ENCODE results near the gene FOXF2.

The FOXF2 gene

DNA sequence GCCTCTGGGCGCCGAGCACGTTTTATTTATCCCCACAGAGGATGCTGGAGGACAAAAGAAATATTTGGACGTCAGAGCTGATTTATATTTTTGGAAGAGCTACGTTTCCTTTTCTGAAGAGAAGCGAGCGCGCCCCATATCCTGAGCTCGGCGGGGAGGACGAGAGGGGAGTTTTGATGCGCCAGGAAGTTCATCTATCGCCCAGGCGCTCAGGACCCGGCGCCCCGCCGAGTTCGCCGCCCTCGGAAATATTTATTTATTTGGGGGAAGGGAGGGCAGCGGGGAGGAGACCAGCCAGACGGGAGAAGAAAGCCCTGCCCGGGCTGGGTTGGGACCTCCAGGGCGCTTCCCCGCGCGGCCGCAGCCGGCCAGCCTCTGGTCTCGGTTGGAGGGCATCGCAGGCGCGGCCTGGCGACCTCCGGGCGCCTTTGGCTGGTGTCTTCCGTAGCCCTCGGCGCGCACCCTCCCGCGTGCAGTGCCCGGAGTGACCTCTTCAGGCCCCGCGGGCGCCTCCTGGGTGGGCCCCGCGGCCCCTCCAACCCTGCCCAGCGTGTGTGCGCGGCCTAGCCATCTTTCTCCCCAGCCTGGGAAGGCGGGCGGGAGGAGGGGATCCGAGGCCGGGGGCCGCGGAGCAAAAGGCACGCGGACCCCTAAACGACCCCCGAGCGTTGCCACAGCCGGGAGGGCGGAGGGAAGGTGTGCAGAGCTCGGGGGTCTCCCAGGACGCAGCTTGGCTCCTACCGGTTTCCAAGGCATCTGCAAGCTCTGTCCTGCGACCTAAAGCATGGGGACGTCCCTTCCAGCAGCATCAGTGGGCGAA is 5.4 kb upstream of the FOXF2 start:
- TF ChIP-seq GATA2 (IDR thresholded peaks at IDR 0.05; ENCODE audit: low read depth, low read length) (no peak), GATA3 (IDR thresholded peaks at IDR 0.05; ENCODE audit: low read depth, low read length) (no peak)

DNA sequence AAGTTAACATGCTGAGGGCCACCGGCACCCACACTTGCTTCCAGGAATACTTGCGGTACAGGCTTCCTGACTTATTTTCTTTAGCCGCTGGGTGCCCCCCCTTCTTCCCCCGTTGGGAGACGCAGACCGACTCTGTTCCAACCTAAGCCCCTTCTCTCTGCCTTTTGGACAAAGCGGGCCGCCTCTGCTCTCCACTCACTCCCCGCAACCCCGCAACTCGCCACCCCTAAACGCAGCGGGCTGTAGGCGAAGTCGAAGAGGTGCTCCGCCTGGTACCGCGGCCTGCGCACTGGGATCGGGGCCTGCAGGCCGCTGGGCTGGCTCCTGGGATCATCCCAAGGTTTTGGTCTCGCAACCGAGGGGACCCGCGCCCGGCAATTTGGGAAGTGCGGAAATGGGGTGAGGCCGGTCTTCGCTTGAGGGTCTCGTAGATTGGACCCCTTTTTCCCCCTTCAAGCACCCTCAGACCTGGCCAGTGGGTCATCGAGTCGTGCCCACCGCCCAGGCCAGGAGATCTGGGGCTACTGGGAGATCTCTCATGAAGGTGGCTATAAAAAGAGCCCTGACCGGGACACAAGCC is 4.7 kb upstream of the FOXF2 start:
- TF ChIP-seq GATA3 (IDR thresholded peaks at IDR 0.05; ENCODE audit: low read depth, low read length): no peak
- TF ChIP-seq GATA2 (IDR thresholded peaks at IDR 0.05; ENCODE audit: low read depth, low read length): no peak

DNA sequence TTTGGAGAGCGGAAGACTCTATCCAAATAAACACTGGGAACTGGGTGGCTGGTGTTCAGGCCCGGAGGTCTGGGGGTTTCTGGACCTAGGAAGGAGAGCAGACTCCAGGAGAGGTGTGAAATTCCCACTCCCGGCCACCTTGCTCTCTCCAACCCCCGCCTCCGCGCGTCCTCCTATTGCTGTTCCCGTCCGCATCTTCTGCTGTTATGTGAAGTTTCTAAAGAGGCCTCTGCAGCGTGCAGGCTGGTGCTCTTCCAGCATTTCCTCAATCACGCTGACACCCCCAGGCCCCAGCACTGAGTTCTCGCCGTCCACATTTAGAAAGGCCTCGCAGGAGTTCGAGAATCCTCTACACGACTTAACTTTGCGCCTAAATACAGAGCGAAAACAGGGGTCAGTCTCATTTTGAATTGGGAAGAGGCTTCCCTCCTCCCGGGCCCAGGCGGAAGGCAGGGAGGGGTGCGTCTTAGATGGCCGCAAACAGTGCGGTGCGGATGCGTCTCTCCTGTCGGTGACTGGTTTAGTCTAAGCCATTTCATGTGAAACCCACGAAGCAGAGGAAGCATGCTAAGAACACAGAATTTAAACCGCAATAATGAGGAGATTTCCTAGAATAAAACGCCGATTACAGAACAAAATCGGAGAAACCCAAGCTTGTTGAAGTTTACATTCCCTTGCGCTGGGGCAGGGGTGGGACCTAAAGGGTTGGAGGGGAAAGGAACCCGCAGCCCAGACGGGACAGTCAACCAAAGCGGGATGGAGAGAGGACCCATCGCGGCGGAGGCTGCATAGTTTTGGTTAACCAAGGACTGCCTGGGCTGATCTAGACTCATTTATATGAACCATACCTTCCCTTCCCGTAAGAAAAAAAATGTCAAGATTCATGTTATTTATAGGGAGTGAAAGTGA is 4.0 kb upstream of the FOXF2 start:
- TF ChIP-seq GATA2 (IDR thresholded peaks at IDR 0.05; ENCODE audit: low read depth, low read length) (no peak), GATA3 (IDR thresholded peaks at IDR 0.05; ENCODE audit: low read depth, low read length) (no peak)

DNA sequence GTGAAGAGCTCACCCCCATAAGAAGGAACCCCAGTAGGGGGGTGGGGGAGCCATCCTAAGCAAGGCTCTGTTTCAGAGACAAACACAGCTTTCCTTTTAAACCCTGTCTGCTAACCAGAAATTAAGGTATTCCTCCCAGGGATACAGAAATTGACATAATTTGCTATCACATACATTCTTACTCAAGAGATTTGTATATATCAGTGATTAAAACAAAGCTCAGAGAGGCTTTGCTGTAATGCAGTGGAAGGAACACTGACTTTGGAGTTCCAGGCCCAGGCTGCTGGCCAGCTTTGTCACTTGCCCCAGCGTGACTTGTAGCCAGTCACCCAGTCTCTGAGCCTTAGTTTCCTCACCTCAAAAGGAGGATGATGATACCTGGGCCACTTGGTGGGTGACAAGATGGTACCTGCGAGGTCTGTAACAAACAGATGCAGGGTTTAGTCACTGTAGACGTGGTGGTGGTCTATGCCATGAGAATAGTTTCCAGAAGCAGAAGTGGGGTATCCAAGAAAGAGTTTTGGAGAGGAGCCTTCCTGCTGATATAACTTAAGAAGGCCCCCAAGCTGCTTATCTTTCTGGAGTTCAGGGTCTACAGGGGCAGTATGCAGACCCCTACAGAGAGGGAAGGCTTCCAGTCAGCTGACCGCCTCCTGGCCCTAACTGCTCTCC is 3.2 kb upstream of the FOXF2 start:
- TF ChIP-seq GATA2 (IDR thresholded peaks at IDR 0.05; ENCODE audit: low read depth, low read length) (no peak), GATA3 (IDR thresholded peaks at IDR 0.05; ENCODE audit: low read depth, low read length) (no peak)

DNA sequence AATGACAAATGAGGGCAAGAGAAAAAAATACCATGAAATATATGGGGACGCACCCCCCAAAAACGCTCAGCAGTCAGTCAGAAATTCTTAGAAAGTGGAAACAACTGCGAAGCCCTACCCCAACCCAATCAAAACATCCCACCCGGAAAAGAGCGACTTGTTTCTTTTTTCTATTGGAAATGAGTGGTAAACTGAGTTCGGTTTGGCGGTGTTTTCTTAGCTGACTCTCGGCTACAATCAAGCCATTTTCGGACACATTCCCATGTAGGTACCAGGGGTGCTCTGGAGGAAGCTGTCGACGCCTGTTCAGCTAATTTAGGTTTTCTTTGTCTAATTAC is 1.9 kb upstream of the FOXF2 start:
- TF ChIP-seq GATA2 (IDR thresholded peaks at IDR 0.05; ENCODE audit: low read depth, low read length) (no peak), GATA3 (IDR thresholded peaks at IDR 0.05; ENCODE audit: low read depth, low read length) (no peak)

DNA sequence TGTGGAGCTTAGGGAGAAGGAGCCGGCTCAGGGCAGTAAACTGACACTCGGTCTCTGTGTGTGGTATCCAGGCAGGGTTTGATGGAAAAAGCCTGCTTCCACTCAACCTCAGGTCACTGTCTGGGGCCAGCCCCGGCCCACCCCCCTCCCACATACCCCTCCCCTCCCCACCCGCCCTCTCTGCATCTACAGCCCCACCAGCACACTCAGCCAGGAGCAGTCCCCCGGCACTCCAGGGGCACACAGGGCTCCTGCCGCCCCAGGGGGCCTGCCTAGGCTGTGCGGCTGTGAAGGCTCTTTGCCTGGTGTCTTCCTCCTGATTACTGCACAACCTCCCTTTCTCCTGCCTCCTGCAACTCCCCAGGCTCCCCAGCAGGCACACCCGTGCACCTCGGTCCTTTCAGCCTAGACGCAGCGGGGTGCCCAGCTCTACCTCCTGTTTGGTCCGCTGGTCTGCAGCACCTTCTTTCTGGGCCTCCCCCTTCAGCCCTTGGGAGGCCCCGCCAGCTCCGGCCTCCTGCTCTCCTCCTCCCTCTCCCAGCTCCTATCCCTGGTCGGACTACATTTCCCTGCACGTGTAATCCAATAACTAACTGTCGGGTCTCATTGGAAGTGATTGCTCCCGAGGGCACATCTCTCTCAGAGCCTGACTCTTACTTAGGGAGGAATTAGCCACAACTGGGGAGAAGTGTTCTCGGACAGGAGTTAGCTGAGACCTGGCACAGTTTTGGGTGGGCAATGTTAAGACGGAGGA is 1.3 kb upstream of the FOXF2 start:
- TF ChIP-seq GATA2 (IDR thresholded peaks at IDR 0.05; ENCODE audit: low read depth, low read length): no peak
- no peak for TF ChIP-seq GATA3 (IDR thresholded peaks at IDR 0.05; ENCODE audit: low read depth, low read length)

DNA sequence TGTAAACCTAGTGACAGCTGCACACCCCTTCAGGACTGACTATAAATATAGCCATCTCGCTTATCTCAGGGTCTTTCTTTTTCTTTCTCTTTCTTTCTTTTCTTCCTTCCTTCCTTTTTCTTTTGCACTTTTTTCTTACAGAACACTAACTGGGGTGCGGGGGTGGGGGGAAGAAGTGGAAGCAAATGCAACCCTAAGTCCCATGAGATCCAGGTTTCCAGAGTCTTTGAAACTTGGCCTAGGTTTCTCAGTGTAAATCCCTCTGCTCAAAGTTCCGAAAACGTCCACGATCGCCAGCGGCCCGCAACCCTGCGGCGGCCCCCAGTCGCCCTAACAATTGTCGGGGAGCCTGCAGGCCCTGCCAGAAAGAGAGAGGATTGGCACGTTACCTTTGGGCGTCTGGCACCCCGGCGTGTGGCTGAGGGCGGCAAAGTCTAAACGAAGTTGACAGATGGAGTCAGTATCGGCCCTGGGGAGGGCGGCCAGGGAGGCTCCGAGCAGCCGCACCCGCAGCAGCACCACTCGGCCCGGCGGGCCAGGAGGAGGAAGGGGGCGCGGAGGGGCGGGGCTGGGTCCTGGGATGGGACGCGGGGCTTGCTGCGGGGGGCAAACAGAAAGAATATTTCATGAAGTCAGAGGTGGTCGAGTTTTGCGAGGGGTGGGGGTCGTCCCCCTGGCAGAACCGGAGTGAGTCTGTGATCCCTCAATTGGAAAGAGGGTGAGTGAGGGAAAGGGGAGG is 577 bp upstream of the FOXF2 start:
- TF ChIP-seq GATA2 (IDR thresholded peaks at IDR 0.05; ENCODE audit: low read depth, low read length) (no peak), GATA3 (IDR thresholded peaks at IDR 0.05; ENCODE audit: low read depth, low read length) (no peak)

DNA sequence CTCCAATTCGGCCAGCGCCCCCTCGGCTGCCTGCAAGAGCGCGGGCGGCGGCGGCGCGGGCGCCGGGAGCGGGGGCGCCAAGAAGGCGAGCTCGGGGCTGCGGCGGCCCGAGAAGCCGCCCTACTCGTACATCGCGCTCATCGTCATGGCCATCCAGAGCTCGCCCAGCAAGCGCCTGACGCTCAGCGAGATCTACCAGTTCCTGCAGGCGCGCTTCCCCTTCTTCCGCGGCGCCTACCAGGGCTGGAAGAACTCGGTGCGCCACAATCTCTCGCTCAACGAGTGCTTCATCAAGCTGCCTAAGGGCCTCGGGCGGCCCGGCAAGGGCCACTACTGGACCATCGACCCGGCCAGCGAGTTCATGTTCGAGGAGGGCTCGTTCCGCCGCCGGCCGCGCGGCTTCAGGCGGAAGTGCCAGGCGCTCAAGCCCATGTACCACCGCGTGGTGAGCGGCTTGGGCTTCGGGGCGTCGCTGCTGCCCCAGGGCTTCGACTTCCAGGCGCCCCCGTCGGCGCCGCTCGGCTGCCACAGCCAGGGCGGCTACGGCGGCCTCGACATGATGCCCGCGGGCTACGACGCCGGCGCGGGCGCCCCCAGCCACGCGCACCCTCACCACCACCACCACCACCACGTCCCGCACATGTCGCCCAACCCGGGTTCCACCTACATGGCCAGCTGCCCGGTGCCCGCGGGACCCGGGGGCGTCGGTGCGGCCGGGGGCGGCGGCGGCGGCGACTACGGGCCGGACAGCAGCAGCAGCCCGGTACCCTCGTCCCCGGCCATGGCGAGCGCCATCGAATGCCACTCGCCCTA is 963 bp downstream of the FOXF2 start:
- TF ChIP-seq GATA2 (IDR thresholded peaks at IDR 0.05; ENCODE audit: low read depth, low read length): no peak

DNA sequence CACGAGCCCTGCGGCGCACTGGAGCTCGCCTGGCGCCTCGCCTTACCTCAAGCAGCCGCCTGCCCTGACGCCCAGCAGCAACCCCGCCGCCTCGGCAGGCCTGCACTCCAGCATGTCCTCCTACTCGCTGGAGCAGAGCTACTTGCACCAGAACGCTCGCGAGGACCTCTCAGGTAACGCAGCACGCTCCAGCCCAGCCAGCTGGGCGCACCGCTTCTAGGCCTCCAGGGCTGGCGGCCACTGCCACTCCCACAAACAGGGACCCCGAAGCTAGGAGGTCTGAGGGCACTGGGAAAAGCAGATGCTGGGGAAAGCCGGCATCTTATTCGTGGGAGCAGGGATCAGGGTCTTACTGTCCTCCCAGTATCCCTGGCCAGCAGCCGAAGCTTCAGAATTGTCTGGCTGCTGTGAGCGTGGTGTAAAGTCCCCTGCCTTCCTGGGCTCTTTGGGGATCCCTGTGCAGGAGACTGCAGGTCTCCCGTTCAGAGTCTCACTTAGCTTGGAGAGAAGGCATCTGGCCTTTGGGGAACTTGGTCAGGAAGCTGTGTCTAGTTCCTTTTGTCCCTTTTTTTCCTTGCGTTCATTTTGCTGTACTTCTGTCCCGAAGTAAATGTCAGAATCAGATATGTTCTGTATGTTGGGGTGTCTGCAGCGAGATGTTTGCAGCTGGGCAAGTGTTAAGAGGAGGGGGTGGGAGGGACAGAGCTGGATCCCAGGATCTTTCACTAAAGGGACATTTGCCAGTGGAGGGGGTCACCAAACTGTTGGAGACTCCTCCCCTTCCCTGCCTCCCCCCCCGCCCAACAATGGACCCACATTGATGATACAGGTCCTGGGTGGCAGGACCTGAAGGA is 1.8 kb downstream of the FOXF2 start:
- TF ChIP-seq GATA3 (IDR thresholded peaks at IDR 0.05; ENCODE audit: low read depth, low read length) (no peak), GATA2 (IDR thresholded peaks at IDR 0.05; ENCODE audit: low read depth, low read length) (no peak)

DNA sequence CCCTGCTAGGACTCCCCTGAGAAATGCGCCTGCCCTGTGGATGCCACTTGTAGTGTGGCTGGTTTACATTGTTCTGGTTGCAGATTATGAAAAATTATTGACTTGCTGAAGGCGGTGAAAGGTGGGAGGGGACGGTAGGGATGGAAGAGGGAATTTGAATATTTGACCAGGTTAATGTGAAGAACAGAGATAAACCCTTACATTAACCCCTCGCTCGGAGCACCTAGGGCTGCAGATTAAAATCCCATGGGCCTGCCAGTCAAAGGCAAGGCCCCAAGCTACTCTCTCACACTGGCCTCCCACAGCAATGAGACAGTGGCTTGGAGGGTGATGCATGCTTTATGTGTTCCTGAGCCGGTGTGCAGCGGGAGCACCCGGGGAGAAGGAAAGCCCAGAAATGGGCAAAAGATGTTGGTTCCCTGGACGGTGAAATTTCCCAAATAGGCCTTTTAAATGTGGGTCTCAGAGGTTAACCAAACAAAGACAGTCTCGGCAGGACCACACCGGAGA is 2.5 kb downstream of the FOXF2 start:
- TF ChIP-seq GATA3 (IDR thresholded peaks at IDR 0.05; ENCODE audit: low read depth, low read length): no peak
- no peak for TF ChIP-seq GATA2 (IDR thresholded peaks at IDR 0.05; ENCODE audit: low read depth, low read length)

All from SH-SY5Y (cell line).